NCI-H1930 (cell line): ENCODE data around the gene EPHA5.

ENCODE experiments used
- DNase-seq, 2 experiments: peaks; one replicate each; lab custom pipeline; 2025; lab: John Stamatoyannopoulos, UW

Gene EPHA5

DNA sequence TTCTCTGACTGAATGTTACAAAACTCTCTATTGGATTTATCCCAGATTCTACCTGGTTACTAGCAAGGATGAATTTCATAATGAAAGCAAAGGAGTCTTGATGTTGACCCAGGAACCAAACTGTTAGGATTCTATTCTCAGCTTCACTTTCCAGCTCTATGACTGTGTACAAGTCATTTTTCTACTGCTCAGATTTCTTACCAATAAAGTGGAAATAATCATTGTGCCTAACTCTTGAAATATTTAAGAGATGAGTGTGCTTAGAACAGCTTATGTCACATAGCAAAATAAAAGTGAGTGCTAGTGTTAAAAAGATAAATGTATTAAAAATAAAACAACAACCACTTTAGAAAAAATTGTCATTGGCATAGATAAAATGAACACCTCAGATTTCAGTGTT, 45.6 kb downstream of the EPHA5 start:
- no peak for DNase-seq

DNA sequence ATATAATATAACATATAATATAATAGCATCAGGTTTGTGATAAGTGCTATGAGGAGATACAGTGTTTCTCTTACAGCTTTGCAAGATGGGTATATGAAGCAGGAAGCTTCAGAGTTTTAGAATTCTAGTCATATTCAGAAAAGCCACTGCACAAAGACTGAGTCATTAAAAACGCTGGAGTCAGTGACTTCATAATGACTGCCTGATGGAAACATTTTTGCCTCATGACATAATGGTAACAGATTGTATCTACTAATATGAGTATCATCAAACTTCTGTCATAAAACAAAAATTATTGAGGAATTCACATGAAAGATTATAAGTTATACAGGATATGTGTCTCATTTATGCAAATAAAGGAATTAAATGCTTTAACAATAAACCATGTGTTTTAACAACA, 46.8 kb downstream of the EPHA5 start:
- no peak for DNase-seq

- DNase-seq: no peak
Observed at GRCh38 chr4:65617416-65617815, 52.9 kb downstream of the EPHA5 start.

DNA sequence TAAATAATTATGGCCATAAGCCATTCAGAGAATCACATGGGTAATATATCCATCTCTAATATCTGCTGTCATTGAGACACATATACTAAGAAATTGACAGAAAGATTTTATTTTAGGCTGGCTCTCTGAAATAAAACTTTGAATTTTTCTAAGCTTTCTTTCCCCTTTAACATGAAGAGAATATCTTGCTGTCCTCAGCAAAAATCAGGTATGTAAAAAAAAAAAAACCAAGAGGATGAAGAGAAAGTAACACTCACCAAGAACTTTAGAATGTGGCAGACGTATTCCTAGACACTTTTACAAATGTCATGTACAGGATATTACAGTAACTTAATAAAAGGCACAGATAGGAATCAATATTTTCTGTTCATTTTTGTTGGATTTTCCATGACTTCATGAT, 65.8 kb downstream of the EPHA5 start:
- no peak for DNase-seq

DNA sequence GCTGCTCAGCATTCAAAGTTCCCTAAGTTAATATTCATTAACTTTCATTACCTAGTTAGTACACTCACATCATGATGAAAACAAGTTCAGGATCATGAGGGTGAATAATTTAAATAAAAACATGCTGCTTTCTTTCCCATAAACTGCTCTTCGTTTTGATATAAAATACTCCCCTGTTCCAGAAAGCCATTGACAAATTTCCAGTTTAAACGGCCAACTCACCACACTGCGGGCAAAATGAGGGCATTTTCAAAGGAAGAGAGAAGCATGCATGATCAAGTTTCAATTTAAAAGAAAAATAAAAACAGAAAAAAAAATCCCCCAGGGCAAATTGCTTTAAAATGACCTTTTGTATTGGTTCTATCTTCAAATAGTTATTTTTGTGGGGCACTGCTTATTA, 69.6 kb downstream of the EPHA5 start:
- DNase-seq: no peak

- DNase-seq: no peak
Observed at GRCh38 chr4:65599340-65599739, 70.9 kb downstream of the EPHA5 start.

GRCh38 chr4:65597697-65598096, 72.6 kb downstream of the EPHA5 start:
- no peak for DNase-seq

GRCh38 chr4:65592089-65592488, 78.2 kb downstream of the EPHA5 start:
- DNase-seq: no peak

DNA sequence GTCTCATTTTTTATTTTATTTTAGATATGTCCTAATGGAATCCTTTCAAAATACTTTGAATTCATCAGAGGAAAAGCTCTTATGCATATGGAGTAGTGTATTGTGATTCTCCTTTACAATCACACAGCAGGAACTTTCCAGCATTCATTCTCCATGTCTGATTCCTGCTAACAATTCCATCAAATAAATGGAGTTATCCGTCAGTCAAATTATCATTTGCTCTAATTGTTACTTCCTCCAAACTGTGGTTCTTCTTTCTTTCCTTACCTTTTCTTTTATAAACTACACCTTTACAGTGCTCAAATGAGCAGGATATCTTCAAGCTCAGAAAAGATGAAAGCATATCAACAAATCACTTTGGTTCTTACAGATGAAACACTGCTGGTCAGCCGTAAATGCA, 80.4 kb downstream of the EPHA5 start:
- no peak for DNase-seq

DNA sequence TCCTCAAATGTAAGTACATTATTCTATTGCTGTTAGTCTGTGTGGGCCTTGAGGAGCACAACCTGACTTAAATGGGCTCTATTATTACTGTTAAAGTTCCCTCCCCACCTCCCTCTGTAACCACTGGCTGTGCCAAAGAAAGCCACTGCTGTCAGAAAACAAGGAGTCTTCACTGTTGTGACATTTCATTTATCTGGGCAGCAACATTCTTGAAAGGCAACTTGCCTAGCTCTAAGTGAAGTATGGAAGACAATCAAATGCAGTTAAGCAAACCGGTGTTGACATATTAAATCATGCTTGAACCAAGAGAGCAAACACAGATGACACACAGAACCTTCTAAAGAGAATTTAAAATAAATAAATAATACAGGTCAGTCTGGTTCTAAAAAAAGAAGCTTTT, 81.0 kb downstream of the EPHA5 start:
- DNase-seq: no peak

- no peak for DNase-seq
Observed at GRCh38 chr4:65580551-65580950, 89.7 kb downstream of the EPHA5 start.

- no peak for DNase-seq
Observed at GRCh38 chr4:65566473-65566872, 103.8 kb downstream of the EPHA5 start.

- DNase-seq: no peak
Observed at GRCh38 chr4:65561164-65561563, 109.1 kb downstream of the EPHA5 start.

DNA sequence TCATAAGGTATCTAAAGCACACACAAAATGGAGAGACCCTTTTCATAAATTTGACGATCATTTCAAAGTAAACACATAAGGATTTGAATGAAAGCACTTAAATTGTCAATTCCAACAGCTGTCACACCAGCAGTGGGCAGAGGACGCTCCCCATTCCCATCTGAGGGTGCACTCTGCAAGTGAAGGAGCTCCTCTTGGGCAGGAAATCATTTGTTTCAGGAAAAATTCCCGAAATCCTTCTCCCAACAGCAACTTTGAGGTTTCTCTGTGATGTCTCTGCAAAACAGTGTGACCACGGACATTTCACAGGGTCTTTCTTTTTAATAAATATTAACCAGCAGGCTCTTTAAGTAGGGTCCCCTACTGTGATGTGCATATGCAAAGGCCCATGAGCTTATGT, 111.0 kb downstream of the EPHA5 start:
- no peak for DNase-seq

DNA sequence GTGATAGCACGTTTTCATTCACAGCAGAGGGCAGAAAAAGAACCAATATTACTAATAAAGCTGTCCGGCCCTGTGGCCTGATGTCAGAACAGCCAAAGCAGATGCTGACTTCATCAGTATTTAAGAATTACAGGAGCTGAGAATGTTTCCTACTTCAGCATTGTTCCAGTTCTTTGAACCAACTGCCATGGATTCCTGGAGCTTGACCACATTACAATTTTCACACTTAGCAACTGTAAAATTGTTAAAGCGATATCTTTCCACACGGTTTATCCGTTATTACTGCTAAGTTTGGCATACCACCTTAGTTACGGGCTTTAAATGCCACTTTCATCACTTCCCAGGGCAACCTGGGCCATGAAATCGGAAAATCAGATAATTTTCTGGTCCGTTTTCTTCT, 118.2 kb downstream of the EPHA5 start:
- DNase-seq: no peak

GRCh38 chr4:65550500-65550899, 119.8 kb downstream of the EPHA5 start:
- DNase-seq: no peak

DNA sequence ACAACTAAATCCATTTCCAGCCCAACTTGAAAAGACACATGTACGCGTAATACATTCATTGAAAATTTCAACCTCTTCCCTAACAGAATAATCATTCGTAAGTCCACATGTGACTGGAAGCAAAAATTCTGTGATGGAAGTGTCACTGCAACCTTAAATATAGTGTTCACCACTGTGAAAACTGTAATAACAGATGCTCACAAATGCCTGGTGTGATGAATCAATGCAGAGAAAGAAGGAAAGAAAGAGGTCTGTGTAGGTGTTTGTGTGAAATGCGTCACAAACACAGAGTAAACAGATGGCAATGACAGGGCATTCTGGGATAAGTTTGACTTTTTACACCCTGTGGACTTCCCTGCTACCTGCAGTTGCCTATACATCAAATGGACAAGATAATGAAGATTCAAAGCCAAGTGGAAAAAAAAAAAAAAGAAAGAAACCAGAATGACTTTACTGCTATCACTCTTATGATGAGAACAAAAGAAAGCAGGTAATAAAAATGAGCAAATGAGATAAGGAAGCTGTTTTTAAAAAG, 123.3 kb downstream of the EPHA5 start:
- no peak for DNase-seq

- DNase-seq: no peak
Observed at GRCh38 chr4:65538571-65538970, 131.7 kb downstream of the EPHA5 start.

- no peak for DNase-seq
Observed at GRCh38 chr4:65535113-65535512, 135.2 kb downstream of the EPHA5 start.

- no peak for DNase-seq
Observed at GRCh38 chr4:65521666-65522065, 148.6 kb downstream of the EPHA5 start.

DNA sequence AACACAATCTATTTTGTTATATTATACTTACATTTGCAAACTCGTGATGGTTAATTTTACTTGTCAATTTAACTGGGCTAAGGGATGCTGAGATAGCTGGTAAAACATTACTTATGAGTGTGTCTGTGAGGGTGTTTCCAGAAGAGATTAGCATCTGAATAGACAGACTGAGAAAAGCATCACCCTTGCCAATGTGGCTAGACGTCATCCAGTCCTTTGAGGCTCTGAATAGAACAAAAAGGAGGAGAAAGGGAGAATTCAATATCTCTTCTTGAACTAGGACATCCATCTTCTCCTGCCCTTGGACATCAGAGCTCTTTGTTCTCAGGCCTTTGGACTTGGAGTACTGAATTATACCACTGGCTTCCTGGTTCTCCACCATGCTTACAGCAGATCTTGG, 154.6 kb downstream of the EPHA5 start:
- no peak for DNase-seq

DNA sequence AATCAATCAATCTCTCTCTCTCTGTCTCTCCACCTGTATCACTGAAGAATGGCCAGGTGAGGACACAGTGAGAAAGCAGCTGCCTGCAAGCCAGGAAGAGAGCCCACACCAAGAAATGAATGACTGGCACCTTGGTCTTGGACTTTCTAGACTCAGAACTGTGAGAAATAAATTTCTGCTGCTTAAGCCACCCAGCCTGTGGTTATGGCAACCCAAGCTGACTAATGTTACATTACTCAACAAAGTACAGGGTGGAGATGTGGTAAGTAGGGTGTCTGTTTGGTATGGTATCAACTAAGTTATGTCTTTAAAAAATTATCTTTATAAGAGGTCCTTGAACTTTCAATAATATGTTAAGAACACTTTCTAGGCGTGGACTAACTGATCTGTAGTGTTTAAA, 159.3 kb downstream of the EPHA5 start:
- no peak for DNase-seq

- DNase-seq: no peak
Observed at GRCh38 chr4:65508168-65508567, 162.1 kb downstream of the EPHA5 start.

GRCh38 chr4:65502131-65502701, 168.1 kb downstream of the EPHA5 start:
- DNase-seq: no peak

- DNase-seq: no peak
Observed at GRCh38 chr4:65498606-65499005, 171.7 kb downstream of the EPHA5 start.
